ENCODE measurements around the gene KCNN1.

GRCh38 chr19:17977021-17977420 lies 10.1 kb downstream of the KCNN1 start:
- no peak for TF ChIP-seq CTCF (IDR thresholded peaks at IDR 0.05)
- TF ChIP-seq POLR2A (IDR thresholded peaks at IDR 0.05): no peak
